ES-I3 (cell line): ENCODE data around the gene GGN.
"Not testable (repeated sequence)": the region's sequence is repeated elsewhere in the genome, so short reads cannot be mapped to it uniquely, and the experiment has no call there.

Experiments
- H3K36me3 ChIP-seq: 2 replicates; pipeline ENCODE4 v1.6.1; 2013; ENCODE audit warnings: mild to moderate bottlenecking, low read length, control low read depth, moderate library complexity; ENCODE audit not compliant: insufficient read depth
- H3K4me1 ChIP-seq: 2 replicates; pipeline ENCODE4 v1.6.1; 2013; ENCODE audit warnings: mild to moderate bottlenecking, control low read depth, low read length; ENCODE audit not compliant: insufficient read depth
- H3K9ac ChIP-seq: 2 replicates; pipeline ENCODE4 v1.6.1; 2013; ENCODE audit warnings: low read depth, mild to moderate bottlenecking, low read length, moderate library complexity
- H3K9me3 ChIP-seq: 2 replicates; pipeline ENCODE4 v1.6.1; 2013; ENCODE audit warnings: mild to moderate bottlenecking, low read length, moderate library complexity; ENCODE audit not compliant: control insufficient read depth, insufficient read depth

The GGN gene

DNA sequence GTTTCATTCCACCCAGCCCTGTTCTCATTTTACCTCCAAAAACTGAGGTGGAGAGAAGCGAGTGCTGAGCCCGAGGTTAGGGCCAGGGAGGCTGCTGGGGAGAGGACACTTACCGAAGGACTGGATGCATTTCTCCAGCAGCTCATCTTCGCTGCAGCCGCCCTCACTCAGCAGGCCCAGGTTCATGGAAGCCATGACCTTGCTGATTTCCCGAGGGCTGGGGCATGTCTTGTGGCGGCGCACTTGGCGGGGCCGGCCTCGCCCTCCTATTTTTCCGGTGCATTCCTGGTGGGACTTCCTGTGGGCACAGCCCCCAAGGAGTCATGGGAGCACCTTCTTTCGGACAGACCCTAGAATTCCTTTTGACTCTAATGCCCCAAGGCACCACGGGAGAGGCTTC, 34.0 kb upstream of the GGN start:
- H3K4me1 ChIP-seq, result peaks cover 5% of the 10 kb centered on the region; the same call in 1 of the 2 replicates
- no peaks in the 10 kb centered on the region for H3K9me3 ChIP-seq
- H3K36me3 ChIP-seq, result no peaks in the 10 kb centered on the region
- no peak overlapping the region for H3K9ac ChIP-seq

DNA sequence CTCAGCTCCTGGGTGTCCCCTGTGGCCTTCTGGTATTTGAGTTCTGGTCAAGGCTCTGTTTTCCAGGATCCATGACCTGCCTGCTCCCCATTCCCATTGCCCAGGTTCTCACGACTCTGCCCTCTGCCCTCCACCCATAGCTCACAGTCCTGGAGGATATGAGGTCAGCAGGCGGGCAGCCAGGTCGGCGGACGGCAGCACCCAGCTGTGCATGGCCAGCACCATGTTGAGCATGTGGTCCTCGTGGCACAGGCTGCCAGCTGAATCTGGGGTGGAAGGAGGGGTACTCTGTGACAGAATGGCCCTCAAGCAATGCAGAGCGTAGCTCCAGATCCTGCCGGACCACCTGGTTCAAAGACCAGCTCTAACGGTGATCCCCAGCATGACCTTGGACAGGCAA, 33.1 kb upstream of the GGN start:
- Histone ChIP-seq H3K9ac (no peak overlapping the region), H3K9me3 (no peaks in the 10 kb centered on the region), H3K4me1 (peaks cover 5% of the 10 kb centered on the region; the same call in 1 of the 2 replicates), H3K36me3 (no peaks in the 10 kb centered on the region)

DNA sequence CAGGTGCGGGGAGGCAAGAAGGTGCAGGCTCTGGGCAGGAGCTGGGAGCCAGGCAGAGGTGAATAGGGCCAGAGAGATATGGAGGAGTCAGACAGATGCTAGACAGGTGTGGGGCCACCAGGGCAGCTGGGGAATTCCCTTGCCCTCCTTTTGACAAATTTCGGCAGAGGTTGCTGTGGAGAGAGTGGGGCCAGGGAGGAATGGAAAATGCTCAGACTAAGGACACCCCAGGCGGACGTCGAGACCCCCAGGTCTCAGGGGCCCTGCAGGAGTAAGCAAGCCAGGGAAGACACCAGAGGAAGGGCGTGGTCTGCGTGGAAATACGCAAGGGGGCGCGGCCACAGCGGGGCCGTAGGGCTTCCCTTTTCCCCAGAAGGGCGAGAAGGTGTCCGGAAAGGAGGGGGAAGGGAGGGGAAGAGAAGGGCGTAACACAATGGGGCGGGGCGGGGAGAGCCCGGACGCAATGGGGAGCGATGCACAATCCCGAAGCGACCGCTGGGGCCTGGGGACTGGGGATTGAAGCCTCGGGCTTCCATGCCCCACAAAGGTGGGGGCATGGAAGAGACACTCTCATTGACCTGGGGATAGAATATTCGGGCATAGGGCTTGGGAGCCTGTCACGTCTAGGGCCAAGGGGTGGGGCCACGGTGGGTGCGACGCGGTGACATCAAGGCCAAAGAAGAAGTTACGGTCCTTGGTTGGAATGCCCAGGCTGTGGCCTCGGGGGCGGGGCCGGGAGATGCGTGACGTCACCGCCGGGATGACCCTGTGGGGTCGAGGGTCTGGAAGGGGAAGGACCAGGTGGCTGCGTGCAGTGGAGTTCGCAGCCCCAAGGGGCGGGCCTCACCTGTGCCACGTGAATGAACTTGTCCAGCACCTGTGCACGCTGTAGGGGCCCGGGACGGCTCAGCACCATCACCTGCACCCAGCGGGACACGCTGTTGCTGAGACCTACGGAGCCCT, 30.0 kb upstream of the GGN start:
- Histone ChIP-seq H3K9ac (peak overlapping the region; percentile 75), H3K9me3 (no peaks in the 10 kb centered on the region), H3K4me1 (no peaks in the 10 kb centered on the region; the same call in 1 of the 2 replicates), H3K36me3 (no peaks in the 10 kb centered on the region)

DNA sequence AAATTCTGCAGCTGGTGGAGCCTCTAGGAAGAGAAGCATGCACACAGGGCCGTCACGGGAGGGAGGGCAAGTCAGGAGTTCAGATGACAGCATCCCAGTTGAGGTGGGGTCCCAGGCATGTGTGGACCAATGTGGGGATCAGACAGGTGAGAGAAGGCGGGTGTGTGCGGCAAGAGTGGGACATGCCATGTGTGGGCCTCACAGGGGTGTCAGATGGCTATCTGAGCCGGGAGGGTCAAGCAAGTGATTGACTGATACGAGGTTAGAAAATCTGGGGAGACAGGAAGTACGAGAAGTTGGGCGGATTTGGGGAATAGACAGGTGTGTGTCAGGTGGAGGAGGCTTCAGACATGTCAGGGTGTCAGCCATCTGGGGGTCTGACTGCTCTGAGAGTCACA, 29.3 kb upstream of the GGN start:
- no peaks in the 10 kb centered on the region for H3K9me3 ChIP-seq
- no peaks in the 10 kb centered on the region; the same call in 1 of the 2 replicates for H3K4me1 ChIP-seq
- H3K36me3 ChIP-seq, result no peaks in the 10 kb centered on the region
- H3K9ac ChIP-seq, result no peak overlapping the region

DNA sequence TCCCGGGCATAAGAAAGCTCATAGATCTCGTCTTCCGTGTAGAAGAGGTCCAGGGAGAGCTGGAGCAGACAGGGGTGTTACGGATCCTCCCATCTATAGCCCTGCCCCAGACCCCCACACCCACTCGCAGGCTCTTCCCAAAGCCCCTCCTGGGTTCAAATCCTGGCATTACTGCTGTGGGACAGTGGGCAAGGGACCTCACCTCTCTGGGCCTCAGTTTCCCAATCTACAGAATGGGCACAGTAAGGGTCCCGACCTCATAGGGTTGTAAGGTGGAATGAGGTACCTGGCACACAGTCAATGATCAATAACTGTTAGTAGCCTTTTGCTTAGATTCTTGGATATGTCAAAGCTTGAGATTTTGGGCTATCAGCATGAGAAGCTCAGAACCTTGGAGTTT, 25.6 kb upstream of the GGN start:
- Histone ChIP-seq H3K9me3 (no peaks in the 10 kb centered on the region), H3K9ac (no peak overlapping the region), H3K36me3 (no peaks in the 10 kb centered on the region), H3K4me1 (no peaks in the 10 kb centered on the region)

DNA sequence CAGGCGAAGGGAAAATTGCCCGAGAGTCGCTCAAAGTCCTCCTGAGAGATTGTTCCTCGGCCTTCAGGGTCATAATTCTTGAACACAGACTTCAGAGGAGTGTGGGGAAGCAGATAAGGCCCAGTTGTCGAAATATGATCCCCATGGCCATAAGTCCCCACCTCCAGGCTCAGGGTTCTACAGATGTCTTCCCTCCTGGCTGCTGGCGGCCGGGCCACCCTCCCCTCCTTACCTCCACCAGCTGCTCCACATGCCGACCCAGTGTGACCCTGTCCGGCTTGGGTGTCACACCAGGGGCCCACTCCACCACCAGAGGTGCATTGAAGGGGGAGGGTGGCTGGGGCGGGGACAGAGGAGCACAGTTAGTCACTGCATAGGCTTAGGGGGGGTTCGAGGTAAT, 25.1 kb upstream of the GGN start:
- Histone ChIP-seq H3K9ac (no peak overlapping the region), H3K4me1 (no peaks in the 10 kb centered on the region), H3K9me3 (no peaks in the 10 kb centered on the region), H3K36me3 (no peaks in the 10 kb centered on the region)

DNA sequence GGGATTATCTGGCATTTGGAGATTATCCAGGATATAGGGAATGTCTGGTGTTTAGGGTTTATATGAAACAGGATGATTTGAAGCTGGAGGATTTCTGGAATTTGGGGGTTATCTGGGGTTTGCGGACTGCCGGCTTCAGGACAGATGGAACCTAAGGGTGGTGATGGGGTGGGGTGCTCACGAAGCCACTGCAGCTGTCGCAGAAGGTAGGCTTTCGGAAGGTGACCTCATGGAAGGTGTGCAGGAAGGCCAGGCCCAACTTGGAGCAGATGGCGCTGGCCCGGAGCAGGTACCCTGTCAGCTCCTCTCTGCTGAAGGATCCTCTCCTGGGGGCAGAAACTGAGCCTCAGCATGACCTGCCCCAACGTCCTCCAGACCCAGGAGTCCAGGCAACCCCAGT, 24.7 kb upstream of the GGN start:
- Histone ChIP-seq H3K36me3 (no peaks in the 10 kb centered on the region), H3K9me3 (no peaks in the 10 kb centered on the region), H3K9ac (no peak overlapping the region), H3K4me1 (no peaks in the 10 kb centered on the region)

DNA sequence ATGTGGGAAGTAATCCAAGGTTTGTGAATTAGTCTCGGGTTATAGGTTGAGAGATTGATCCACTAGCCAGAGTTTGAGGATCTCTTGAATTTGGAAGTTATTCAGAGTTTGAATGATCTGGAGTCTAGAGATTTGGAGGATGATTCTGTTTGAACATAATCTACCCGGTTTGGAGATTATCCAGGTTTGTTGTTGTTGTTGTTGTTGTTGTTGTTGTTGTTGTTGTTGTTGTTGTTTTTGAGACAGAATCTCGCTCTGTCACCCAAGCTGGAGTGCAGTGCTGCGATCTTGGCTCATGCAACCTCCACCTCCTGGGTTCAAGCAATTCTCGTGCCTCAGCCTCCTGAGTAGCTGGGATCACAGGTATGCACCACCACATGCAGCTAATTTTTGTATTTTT, 24.1 kb upstream of the GGN start:
- H3K9me3 ChIP-seq, H3K4me1 ChIP-seq, H3K9ac ChIP-seq, H3K36me3 ChIP-seq: not testable (repeated sequence)

DNA sequence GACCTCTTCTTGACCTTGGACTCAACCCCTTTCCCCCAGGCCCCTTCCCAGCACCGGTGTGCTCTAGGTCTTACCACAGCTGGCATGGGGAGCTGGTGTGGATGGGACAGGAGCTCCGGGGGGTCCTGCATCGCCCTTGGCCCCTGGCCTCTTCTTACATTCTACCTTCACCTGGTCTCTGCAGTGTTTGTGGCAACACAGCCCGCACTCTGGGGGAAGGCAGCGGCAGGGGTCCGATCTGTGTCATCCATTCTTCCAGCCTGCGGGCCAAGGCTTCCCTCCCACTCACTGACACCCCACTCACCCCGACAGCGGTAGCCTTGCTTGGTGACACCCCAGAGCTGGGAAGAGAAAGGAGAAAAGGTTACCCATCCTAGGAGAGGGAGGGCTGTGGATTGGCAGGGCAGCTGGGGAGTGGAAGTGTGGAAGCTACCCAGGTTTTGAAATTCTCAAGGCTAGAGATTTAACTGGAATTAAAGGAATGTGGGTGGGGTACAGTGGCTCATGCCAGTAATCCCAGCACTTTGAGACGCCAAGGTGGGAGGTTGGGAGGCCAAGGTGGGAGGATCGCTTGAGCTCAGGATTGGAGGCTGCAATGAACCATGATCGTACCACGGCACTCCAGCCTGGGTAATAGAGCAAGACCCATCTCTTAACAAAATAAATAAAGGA, 23.3 kb upstream of the GGN start:
- Histone ChIP-seq H3K4me1 (no peaks in the 10 kb centered on the region), H3K36me3 (no peaks in the 10 kb centered on the region; the same call in 1 of the 2 replicates), H3K9me3 (no peaks in the 10 kb centered on the region), H3K9ac (no peak overlapping the region)

DNA sequence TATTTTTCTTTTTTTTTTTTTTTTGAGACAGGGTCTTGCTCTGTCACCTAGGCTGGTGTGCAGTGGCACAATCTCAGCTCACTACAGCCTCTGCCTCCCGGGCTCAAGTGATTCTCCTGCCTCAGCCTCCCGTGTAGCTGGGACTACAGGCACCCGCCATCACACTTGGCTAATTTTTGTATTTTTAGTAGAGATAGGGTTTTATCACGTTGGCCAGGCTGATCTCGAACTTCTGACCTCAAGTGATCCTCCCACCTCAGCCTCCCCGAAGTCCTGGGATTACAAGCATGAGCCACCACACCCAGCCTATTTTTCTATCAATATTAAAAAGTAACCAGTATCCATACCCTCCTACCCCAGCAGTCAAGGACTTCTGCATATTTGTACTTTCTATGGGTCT, 22.6 kb upstream of the GGN start:
- not testable (repeated sequence) for H3K9me3 ChIP-seq, H3K36me3 ChIP-seq, H3K4me1 ChIP-seq, H3K9ac ChIP-seq

DNA sequence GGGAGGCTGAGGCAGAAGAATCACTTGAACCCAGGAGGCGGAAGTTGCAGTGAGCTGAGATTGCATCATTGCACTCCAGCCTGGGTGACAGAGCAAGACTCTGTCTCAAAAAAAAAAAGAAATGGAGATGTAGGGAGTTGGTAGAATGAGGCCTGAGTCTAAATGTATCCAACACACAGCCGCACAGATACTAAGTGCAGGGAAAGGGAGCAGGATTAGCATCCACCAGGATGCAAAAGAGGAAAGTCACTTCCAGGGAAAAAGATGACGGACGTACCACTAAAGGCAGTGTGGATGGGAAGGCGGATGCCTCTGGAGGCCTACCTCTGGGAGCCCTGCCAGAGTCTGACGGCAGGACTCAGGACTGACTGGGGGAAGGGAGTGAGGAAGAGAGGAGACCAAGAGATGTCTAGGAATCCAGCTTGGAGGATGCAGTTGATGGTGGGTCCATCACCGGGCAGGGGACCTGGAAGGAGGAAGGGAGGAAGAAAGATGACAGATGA, 21.8 kb upstream of the GGN start:
- H3K9ac ChIP-seq, result no peak overlapping the region
- H3K36me3 ChIP-seq, result no peaks in the 10 kb centered on the region; the same call in 1 of the 2 replicates
- H3K4me1 ChIP-seq, result no peaks in the 10 kb centered on the region

DNA sequence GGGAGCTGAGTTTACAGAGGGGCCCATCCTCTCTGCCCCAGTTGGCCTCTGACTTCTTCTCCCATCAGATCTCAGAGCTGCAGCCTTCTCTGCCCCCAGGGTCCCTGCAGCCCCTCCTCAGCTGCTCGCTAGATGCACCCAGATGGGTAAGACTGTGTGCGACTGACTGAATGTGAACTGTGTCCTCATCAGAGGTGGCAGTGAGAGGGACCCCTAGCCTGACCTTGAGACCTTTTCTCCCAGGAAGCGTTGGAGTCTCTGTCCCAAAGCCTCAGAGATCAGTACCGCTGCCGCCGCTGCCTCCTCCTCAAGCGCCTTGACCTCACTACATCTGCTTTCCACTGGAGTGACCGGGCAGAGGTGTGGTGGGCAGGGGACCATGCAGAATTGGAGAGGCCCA, 17.4 kb upstream of the GGN start:
- Histone ChIP-seq H3K4me1 (no peaks in the 10 kb centered on the region), H3K36me3 (no peaks in the 10 kb centered on the region; the same call in 1 of the 2 replicates), H3K9ac (no peak overlapping the region), H3K9me3 (no peaks in the 10 kb centered on the region)

More for the DNA sequence above, 21.8 kb upstream of the GGN start:
- H3K9me3 ChIP-seq, result no peaks in the 10 kb centered on the region

DNA sequence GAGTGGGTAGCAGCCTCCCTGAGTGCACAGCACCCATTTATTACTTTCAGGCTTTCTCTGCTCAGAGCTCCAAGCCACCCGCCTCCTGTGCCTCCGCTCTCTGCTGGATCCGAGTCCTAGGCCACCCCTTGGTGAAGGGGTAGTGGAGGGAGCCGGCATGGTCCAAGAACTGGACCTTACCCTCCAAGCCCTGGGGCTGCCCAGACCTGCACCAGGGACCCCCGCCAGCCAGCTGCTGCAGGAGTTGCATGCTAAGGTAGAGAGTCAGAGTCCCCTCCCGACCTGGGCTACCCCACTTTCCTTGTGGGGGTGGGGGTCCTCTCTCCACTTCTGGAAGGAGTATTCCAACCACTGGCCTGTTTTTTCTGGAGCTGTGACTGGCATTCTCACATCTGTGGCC, 17.0 kb upstream of the GGN start:
- Histone ChIP-seq H3K4me1 (no peaks in the 10 kb centered on the region), H3K36me3 (no peaks in the 10 kb centered on the region; the same call in 1 of the 2 replicates), H3K9ac (no peak overlapping the region), H3K9me3 (no peaks in the 10 kb centered on the region)

DNA sequence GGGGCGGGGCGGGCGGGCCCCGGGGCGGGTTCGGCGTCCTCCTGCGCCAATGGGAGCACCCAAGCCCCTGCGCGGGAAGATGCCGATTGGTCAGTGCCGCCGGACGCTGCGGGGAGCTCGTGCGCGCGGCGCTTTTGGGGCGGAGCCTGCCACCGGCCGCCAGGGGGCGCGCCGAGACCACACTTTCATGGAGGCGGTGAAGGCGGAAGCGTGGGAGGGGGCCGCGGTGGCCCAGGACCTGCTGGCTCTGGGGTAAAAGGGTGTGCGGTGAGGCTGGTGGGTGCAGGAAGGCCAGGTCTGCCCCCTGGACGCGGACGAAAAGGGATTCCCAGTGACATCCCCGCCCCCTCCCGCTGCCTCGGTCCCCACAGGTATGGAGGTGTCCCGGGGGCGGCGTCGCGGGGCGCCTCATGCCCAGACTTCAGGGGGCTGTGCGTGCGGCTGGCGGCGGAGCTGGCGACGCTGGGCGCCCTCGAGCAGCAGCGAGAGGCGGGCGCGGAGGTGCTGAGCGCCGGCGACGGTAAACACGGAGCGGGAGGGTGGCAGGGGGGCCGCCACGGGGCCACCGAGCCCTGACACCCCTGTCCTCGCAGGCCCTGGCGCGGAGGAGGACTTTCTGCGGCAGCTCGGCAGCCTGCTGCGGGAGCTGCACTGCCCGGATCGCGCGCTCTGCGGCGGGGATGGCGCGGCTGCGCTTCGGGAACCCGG, 15.3 kb upstream of the GGN start, which contains the start of gene FAM98C:
FAM98C (plus strand) TSS at position 127 of the 708 bp plus-strand sequence; CDS start at position 188, 61 bp downstream.
- Histone ChIP-seq H3K9ac (peak within 1 kb of the TSS; percentile 81), H3K36me3 (no peaks in the 10 kb centered on the region; the same call in 1 of the 2 replicates), H3K9me3 (no peaks in the 10 kb centered on the region), H3K4me1 (0 out of 2 replicates have a peak, but pooled peaks cover 2% of the 10 kb centered on the region)
